COLO668 (cell line): ENCODE results near the gene NR2C2AP.
"Not testable (repeated sequence)": the region's sequence is repeated elsewhere in the genome, so short reads cannot be mapped to it uniquely, and the experiment has no call there.

Experiments used
- DNase-seq: peaks from one replicate; lab custom pipeline; 2025; ENCODE audit not compliant: unreplicated experiment; lab: John Stamatoyannopoulos, UW

Gene NR2C2AP, protein sequence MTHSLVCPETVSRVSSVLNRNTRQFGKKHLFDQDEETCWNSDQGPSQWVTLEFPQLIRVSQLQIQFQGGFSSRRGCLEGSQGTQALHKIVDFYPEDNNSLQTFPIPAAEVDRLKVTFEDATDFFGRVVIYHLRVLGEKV

DNA sequence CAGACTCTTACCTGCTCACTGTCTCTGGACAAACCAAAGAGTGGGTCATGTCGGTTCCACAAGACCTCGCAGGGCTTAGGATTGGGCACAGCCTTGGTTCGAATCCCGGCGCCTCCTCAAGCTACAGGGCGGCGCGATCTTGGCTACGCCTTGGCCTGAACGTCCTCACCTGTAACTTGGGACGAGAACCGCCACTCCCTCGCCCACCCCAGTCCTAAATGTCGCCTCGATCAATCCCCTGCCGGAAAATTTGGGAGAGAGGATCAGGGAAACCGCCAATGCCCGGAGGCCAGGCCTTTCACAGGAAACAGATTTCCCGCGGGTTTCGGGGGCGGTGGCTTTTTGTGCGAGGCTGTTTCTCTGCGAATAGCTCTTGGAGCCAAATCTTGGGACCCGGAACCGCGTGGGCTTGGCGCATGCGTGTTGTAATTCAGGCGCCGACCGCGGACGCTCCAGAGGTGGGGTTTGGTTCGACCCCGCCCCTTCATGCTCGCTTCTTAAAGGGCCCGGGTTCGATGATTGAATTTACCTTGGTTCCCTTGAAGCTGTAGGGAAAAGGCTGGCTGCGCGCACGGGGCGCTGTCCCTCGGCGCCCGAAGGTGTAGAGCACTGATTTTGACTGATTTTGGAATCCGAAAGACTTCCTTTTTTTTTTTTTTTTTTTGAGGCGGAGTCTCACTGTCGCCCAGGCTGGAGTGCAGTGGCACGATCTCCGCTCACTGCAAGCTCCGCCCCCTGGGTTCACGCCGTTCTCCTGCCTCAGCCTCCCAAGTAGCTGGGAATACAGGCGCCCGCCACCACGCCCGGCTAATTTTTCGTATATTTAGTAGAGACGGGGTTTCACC lies at the start of gene NR2C2AP:
NR2C2AP (minus strand) TSS at position 403 of the 845 bp plus-strand sequence; CDS start at position 49, 354 bp downstream.
- peak; percentile 94 for DNase-seq

GRCh38 chr19:19250196-19250801 lies 47.1 kb upstream of the NR2C2AP start:
- DNase-seq: no peak

GRCh38 chr19:19240476-19240875 lies 37.3 kb upstream of the NR2C2AP start:
- DNase-seq: no peak

DNA sequence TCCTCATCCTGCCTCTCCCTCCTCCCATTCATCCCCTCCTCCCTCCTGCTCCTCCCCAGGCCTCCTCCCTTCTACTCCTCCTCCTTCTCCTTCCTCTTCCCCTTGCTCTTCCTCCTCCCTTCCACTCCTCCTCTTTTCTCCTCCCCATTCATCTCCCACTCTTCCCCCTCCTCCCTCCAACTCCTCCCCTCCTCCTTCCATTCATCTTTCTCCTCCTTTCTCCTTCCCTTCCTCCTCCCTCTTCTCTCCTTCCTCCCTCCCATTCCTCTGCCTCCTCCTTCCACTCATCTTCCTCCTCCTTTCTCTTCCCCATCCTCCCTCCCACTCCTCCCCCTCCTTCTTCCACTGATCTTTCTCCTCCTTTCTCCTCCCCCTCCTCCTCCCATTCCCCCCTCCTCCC lies 36.5 kb upstream of the NR2C2AP start:
- DNase-seq: no peak

- DNase-seq: no peak
These were observed 35.1 kb upstream of the NR2C2AP start for GRCh38 chr19:19238126-19238894.

DNA sequence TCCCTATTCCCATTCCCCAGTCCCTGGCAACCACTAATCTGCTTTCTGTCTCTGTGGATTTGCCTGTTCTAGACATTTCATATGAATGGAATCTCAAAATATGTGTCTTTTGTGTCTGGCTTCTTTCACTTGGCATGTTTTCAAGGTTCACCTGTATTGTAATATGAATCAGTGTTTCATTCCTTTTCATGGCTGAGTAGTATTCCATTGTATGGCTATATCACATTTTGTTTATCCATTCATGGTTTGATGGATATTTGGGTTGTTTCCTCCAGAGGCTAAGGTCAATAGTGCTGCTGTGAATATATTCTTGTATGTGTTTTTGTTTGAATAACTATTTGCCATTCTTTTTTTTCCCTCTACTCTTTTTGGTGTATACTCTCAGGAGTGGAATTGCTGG lies 33.0 kb upstream of the NR2C2AP start:
- DNase-seq: no peak

GRCh38 chr19:19234220-19234816 lies 31.1 kb upstream of the NR2C2AP start:
- DNase-seq: no peak

DNA sequence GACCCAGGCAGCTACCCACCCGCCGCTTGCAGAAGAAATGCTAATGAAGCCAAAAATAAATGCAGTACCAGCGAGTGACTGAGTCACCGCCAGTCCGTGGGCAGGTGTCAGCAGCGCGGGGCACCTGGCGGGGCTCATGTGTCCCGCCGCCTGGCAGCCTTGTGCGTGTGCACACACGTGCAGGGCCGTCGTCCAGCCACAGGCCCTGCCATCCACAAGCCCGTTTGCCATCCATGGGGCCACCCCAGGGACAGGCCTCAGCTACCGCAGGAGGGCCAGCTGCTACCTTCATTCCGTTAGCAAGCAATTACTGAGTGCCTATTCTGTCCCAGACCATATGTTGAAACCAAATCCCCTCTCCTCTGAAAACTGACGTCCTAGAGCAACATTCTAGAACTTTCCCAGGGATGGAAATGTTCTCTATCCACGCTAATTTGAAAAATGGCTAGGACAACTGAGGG lies 29.1 kb upstream of the NR2C2AP start:
- peak; percentile 40 for DNase-seq

GRCh38 chr19:19230999-19231398 lies 27.8 kb upstream of the NR2C2AP start:
- no peak for DNase-seq

DNA sequence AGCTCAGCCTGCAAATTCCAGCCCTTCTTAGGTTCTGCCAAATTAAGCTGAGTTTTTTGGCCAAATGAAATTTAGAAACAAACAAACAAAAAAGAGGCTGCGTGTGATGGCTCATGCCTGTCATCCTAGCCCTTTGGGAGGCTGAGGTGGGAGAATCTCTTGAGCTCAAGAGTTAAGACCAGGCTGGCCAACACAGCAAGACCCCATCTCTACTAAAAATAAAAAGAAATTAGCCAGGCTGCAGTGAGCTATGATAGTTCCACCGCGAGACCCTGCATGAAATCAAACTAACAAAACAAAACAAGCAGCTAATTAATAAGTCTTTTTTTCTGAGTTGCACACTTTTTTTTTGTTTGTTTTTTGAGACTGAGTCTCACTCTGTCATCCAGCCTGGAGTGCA lies 26.5 kb upstream of the NR2C2AP start:
- DNase-seq: no peak

- DNase-seq: no peak
These were observed 24.0 kb upstream of the NR2C2AP start for GRCh38 chr19:19227217-19227616.

GRCh38 chr19:19226663-19227062 lies 23.4 kb upstream of the NR2C2AP start:
- no peak for DNase-seq

- no peak for DNase-seq
These were observed 23.0 kb upstream of the NR2C2AP start for GRCh38 chr19:19226204-19226603.

DNA sequence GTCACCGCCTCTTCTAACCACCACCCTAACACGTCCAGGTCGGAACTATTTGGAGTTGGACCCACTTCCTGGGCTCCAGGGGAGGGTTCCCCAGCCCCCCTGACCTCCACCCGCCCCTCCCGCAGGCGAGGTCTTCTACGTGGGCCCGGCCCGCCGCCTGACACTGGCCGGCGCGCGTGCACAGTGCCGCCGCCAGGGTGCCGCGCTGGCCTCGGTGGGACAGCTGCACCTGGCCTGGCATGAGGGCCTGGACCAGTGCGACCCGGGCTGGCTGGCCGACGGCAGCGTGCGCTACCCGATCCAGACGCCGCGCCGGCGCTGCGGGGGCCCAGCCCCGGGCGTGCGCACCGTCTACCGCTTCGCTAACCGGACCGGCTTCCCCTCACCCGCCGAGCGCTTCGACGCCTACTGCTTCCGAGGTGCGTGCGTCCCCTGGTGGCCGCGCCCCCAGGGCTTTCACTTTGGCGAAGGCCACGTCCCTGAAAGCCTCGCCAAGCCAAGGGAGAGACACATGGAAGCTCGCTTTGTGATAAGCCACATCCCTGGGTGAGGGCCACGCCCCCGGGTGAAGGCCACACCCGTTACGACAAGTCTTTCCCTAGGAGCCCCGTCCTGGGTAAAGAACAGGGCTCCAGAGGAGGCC lies 21.8 kb upstream of the NR2C2AP start:
- peak; percentile 87 for DNase-seq

DNA sequence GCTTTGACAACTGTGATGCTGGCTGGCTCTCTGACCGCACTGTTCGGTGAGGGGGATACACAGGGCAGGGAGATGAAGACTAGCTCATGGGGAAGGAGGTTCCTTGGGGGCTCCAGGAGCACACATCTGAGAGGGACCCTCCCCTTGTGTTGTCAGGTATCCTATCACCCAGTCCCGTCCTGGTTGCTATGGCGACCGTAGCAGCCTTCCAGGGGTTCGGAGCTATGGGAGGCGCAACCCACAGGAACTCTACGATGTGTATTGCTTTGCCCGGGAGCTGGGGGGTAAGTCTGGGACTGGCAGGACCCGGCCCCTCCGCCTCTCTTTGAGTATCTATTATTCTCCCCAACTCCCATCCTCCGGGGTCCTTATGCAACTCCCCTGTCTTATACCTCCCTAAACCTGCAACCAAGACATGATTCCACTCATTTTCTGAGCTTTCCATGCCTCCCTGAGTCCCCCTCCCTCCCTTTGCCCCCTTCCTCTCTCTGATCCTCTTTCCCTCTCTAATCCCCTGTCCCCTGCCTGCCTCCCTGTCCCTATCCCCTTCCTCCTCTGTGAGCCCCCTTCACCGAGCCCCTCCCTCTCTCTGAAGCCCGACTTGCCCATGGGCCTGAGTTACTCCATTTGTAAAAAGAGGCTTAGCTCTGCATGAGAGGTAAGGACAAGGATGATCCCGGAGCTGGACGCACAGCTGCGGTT lies 21.1 kb upstream of the NR2C2AP start:
- no peak for DNase-seq

DNA sequence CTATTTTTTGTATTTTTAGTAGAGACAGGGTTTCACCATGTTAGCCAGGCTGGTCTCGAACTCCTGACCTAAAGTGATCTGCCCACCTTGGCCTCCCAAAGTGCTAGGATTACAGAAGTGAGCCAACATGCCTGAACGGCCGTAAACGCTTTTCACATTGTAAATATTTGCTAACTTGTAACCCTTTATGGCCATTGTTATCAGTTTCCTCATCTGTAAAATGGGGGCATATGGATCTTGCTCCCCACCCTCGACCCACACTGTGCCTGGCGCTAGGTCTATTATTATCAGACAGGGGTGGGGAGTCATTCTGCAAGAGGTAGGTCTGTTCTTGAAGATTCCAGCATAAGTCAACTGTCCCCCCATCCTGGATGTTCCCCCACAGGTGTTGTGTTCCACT lies 20.4 kb upstream of the NR2C2AP start:
- DNase-seq: no peak

DNA sequence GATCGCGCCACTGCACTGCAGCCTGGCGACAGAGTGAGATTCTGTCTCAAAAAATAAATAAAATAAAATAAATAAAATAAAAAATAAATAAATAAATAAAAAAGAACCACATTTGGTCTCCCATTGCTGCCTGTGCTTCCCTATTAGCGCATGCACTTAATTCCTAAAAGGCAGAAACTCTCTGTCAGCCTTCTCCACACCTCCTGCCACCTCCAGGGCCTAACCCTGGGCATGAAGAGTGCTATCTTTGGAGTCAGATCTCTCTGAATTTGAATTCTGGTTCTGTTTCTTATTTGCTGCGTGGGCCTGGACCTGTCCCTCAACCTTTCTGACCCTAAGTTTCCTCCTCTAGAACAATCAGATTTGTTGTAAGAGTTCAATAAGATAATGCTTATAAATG lies 19.8 kb upstream of the NR2C2AP start:
- DNase-seq: no peak

- DNase-seq: not testable (repeated sequence)
These were observed 17.8 kb upstream of the NR2C2AP start for GRCh38 chr19:19221000-19221399.

- DNase-seq: no peak
These were observed 15.7 kb upstream of the NR2C2AP start for GRCh38 chr19:19218911-19219310.

GRCh38 chr19:19217099-19217498 lies 13.9 kb upstream of the NR2C2AP start:
- DNase-seq: peak; percentile 8
